ENCODE data around the gene CACNG1. TPM values are rescaled to one million over a fixed set of nuclear protein-coding genes. Genes with fewer than 3 reads are reported as not detected.
"Not testable (repeated sequence)": the region's sequence is repeated elsewhere in the genome, so short reads cannot be mapped to it uniquely, and the experiment has no call there.

The CACNG1 gene
- polyA plus RNA-seq, 3 donors, result not detected

- no peak overlapping the region for H3K27ac ChIP-seq (ENCODE audit: low read depth, low read length)
- 88 to 95% (median 93%) methylated on average over 6 of the region's 6 CpGs for WGBS, 3 donors
Measured at GRCh38 chr17:67063141-67063540, 18.8 kb downstream of the CACNG1 start.

DNA sequence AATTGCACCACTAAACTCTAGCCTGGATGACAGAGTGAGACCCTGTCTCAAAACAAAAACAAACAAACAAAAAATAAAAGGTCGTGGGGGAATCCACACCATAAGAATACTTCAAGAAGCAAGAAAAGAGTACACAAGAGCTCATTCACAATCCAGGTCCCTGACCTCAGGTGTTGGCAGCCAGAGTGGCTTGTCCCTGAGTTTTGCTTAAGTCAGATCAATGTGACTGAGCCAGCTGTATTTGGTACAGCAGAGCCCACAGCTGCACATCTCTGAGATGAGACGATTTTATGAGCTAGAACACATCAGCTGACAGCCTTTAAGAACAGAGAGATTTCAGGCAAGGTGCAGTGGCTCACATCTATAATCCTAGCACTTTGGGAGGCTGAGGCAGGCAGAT lies 22.4 kb downstream of the CACNG1 start:
- H3K27ac ChIP-seq (ENCODE audit: low read depth, low read length), result no peak overlapping the region
- whole genome bisulfite sequencing, 3 donors, result 31 to 74% (median 50%) methylated on average over 2 of the region's 2 CpGs

- 84 to 92% (median 89%) methylated on average over 13 of the region's 13 CpGs for WGBS, 3 donors
- no peak overlapping the region for H3K27ac ChIP-seq (ENCODE audit: low read depth, low read length)
Measured at GRCh38 chr17:67067571-67068482, 23.5 kb downstream of the CACNG1 start.

DNA sequence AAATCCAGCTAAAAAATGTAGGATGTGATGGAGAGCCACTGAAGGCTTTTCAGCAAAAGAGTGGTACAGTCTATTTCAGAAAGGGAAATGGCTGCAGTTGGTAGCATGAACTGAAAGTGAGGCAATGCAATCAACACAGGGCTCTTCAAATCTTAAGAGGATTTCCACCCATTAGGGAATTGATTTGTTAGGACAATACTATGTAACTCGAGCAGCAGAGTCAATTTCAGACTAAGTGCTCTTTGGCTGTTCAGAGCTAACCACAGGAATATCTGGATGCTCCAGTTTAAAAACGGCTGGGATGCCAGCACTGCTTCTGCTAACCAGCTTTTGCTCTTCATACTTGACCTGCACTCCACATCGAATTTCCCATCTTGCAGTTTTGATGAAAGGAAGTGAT lies 24.6 kb downstream of the CACNG1 start:
- WGBS, 3 donors, result 63 to 65% (median 64%) methylated on average over 3 of the region's 3 CpGs

DNA sequence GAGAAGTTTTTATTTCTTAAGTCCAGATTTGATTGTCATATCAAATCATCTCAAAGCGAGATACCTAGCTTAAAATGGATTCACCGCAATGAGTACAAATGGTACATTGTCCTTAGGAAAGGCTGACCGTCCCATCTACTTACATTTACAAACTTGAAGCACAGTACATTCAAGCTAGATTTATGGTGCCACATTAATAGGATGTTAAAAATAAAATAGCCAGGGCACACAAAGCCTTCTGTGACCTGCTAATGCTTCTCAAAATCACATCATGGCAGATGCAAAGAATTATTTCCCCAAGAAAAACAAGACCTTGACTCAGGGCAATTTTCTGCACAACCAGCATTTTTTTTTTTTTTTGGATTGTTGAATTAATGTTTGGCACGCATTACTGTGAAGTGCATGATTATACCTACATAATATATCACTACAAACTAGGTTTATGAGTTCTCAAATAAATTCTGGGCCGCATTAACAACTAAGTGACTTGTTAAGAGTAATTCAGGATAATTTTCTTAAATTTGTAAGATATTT lies 25.3 kb downstream of the CACNG1 start:
- WGBS, 3 donors, result 93 to 96% (median 95%) methylated on average over 5 of the region's 5 CpGs

More for the DNA sequence above, 24.6 kb downstream of the CACNG1 start:
- no peak overlapping the region for H3K27ac ChIP-seq (ENCODE audit: low read depth, low read length)

DNA sequence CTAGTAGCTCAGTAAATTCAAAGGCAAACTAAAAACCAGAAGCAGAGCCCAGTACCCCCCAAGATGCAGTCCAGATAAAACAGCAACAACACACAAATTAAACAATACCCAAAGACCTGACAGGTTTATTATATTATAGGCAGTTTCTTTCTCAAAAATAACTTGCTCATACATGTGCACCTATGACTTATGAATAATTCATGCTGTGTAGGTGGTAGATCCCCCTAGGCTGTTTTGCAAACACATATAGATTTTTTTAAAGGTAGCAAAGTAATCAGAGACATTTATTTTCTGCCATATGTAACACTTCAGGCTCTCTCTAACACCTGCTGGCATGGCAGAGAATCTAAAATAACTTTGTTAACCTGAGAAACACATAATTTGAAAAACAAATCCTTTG lies 27.2 kb downstream of the CACNG1 start:
- no peak overlapping the region for H3K27ac ChIP-seq (ENCODE audit: low read depth, low read length)

More for the DNA sequence above, 25.3 kb downstream of the CACNG1 start:
- no peak overlapping the region for H3K27ac ChIP-seq (ENCODE audit: low read depth, low read length)

DNA sequence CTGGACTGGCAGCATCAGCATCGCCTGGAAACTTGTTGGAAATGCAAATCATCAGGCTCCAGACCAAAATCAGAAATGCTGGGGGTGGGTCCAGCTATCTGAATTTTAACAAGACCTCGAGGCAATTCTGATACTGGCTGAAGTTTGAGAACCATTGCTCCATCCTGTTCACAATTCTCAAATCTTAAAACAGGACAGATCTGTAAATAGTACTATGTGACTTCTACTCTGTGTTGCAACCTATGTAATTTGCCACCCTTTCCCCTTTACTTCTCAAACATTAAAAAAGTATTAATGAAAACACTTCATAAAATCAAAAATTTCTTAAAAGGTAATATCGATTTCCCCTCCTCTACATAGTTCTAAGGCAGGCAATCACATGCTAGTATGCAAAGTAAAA lies 28.5 kb downstream of the CACNG1 start:
- WGBS, 3 donors, result 64 to 94% (median 93%) methylated on average over 3 of the region's 3 CpGs
- no peak overlapping the region for H3K27ac ChIP-seq (ENCODE audit: low read depth, low read length)

- H3K27ac ChIP-seq (ENCODE audit: low read depth, low read length), result no peak overlapping the region
- 34 to 95% (median 92%) methylated on average over 3 of the region's 3 CpGs for WGBS, 3 donors
Measured at GRCh38 chr17:67074781-67075180, 30.4 kb downstream of the CACNG1 start.

GRCh38 chr17:67076290-67076689 lies 31.9 kb downstream of the CACNG1 start:
- WGBS, 3 donors, result 28 to 81% (median 78%) methylated on average over 7 of the region's 7 CpGs

DNA sequence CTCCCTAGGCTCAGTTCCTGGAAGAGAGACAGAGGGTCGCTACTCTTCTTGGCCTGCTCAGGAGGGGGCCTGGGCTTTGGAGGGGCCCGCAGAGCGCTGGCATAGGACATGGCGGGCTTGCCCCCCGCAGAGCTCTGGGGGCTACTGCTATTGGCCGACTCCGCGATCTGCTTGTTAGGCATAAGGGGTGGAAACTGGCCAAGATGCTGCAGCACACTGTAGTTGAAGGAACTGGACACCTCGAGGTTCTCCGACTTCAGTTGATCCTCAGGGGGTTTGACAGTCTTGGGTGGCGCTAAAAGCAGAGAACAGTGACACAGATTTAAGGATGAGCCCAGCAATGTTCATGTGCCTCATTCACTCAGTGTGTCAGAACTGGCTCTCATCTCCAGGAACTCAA lies 33.9 kb downstream of the CACNG1 start:
- WGBS, 3 donors, result 88 to 95% (median 91%) methylated on average over 11 of the region's 11 CpGs

More at GRCh38 chr17:67076290-67076689, 31.9 kb downstream of the CACNG1 start:
- no peak overlapping the region for H3K27ac ChIP-seq (ENCODE audit: low read depth, low read length)

GRCh38 chr17:67079491-67079890 lies 35.1 kb downstream of the CACNG1 start:
- no peak overlapping the region for H3K27ac ChIP-seq (ENCODE audit: low read depth, low read length)
- WGBS, 3 donors, result 90 to 94% (median 92%) methylated on average over 2 of the region's 2 CpGs

More for the DNA sequence above, 33.9 kb downstream of the CACNG1 start:
- no peak overlapping the region for H3K27ac ChIP-seq (ENCODE audit: low read depth, low read length)

DNA sequence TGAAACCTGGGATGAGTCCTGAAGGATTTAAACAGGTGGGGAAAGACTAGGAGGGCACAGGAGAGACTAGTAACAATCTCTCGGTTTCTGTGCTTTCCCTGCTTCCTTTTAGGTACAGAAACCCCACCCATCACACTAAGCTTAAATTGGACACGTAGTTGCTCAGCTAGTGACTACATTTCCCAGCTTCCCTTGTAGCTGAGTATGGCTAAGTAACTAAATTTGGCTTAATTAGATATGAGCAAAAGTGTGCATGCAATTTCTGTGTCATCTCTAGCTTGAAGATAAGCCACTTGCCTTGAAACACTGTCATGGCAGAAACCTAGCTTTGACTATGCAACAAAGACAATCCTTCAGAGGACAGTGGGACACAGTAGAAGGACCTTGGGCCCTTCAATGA lies 36.5 kb downstream of the CACNG1 start:
- WGBS, 3 donors, result 93 to 96% (median 95%) methylated on average over 2 of the region's 2 CpGs
- H3K27ac ChIP-seq (ENCODE audit: low read depth, low read length), result no peak overlapping the region

GRCh38 chr17:67082107-67082506 lies 37.8 kb downstream of the CACNG1 start:
- H3K27ac ChIP-seq (ENCODE audit: low read depth, low read length), result no peak overlapping the region
- WGBS, 3 donors, result 58 to 67% (median 60%) methylated on average over 1 of the region's 1 CpG

DNA sequence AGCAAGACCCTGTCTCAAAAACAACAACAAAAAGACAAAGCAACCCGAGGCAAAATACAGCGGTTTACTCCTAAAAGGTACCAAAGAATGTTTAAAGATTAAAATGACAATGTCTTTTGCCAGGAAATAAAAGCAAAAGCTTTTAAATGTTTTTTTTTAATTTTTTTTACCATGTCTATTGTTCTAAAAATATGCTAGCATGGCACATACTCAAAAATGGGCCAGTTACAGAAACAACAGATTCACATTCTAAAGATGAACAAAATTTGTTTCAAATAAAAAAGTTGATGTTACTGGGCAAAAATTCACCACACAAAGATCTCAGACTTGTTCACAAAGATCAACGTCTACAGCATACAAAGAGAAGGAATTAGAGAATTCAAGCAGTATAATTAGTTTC lies 41.1 kb downstream of the CACNG1 start:
- WGBS, 3 donors, result 81 to 92% (median 84%) methylated on average over 3 of the region's 3 CpGs
- no peak overlapping the region for H3K27ac ChIP-seq (ENCODE audit: low read depth, low read length)

- WGBS, 3 donors, result 94 to 98% (median 98%) methylated on average over 3 of the region's 3 CpGs
- H3K27ac ChIP-seq (ENCODE audit: low read depth, low read length), result no peak overlapping the region
Measured at GRCh38 chr17:67088639-67089038, 44.3 kb downstream of the CACNG1 start.

DNA sequence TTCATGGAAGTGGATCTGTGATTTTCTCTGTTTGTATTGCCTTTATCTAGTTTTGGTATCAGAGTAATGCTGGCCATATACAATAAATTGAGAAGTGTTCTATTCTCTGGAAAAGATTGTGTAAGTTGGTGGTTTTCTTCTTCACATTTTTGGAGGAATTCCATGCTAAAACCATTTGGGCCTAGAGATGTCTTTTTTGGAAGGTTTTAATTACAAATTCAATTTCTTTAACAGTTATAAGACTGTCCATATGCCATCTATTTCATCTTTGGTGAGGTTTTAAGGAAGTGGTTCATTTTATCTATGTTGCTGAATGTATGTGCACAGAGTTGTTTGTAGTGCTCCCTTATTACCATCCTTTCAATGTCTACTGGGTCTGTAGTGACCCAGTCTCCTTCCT lies 46.0 kb downstream of the CACNG1 start:
- H3K27ac ChIP-seq (ENCODE audit: low read depth, low read length), result no peak overlapping the region

- 85 to 93% (median 89%) methylated on average over 5 of the region's 5 CpGs for WGBS, 3 donors
- no peak overlapping the region for H3K27ac ChIP-seq (ENCODE audit: low read depth, low read length)
Measured at GRCh38 chr17:67092291-67092690, 47.9 kb downstream of the CACNG1 start.

DNA sequence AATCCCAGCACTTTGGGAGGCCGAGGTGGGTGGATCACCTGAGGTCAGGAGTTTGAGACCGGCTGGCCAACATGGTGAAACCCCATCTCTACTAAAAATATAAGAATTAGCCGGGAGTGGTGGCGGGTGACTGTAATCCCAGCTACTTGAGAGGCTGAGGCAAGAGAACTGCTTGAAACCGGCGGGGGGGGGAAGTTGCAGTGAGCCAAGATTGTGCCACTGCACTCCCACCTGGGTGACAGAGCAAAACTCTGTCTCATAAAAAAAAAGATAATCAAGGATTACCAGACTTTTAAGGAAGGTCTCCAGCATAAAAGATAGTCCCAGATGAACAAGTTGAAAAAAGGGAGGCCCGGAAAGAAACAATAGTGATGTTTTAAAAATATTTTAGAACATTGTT lies 48.4 kb downstream of the CACNG1 start:
- WGBS, 3 donors, result 82 to 88% (median 84%) methylated on average over 7 of the region's 7 CpGs
- not testable (repeated sequence) for H3K27ac ChIP-seq (ENCODE audit: low read depth, low read length)

DNA sequence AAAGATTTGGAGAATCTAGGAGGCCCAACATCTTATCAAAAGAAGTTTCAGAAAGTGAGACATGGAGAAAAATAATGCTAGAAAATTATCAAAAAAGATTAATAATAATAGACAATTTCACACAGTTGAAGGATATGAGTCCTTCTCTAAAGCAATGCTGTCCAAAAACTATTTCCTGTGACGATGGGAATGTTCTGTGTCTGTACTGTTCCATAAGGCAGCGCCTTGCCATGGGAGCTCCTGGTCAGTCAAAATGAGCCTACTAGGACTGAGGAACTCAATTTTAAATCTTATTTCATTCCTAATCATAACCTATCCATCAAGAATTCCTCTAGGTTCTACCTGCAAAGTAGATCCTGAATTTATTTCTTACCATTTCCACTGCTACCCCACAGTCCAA lies 49.0 kb downstream of the CACNG1 start:
- no peak overlapping the region for H3K27ac ChIP-seq (ENCODE audit: low read depth, low read length)
- 77 to 84% (median 78%) methylated on average over 2 of the region's 2 CpGs for WGBS, 3 donors

DNA sequence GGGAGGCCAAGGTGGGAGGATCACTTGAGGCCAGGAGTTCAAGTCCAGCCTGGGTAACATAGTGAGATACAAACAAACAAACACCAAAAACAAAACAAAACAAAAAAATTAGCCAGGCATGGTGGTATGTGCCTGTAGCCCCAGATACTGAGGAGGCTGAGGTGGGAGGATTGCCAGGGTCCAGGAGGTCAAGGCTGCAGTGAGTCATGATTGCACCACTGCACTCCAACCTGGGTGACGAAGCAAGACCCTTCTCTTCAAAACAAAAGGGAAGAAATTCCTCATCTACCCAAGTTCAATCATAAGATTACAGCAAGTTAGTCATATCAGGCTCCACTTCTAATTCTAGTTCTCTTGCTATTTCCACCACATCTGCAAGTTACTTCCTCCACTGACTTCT lies 50.9 kb downstream of the CACNG1 start:
- 24 to 79% (median 45%) methylated on average over 1 of the region's 1 CpG for WGBS, 3 donors
- not testable (repeated sequence) for H3K27ac ChIP-seq (ENCODE audit: low read depth, low read length)

Data from adipose tissue (tissue), 3 donors.